ENCODE data around the gene CHST11. TPM values are rescaled to one million over a fixed set of nuclear protein-coding genes. Genes with fewer than 3 reads are reported as not detected.
A peak's percentile ranks its signal among the peaks of the same experiment; 100 is the strongest.

CHST11 gene
- total and polyA plus RNA-seq, 10 of the 15 experiments (the other 5 are each of a cell fraction or from before 2014, with no cell fraction given) = 1.9 to 38.1 (median 17.2) TPM

DNA sequence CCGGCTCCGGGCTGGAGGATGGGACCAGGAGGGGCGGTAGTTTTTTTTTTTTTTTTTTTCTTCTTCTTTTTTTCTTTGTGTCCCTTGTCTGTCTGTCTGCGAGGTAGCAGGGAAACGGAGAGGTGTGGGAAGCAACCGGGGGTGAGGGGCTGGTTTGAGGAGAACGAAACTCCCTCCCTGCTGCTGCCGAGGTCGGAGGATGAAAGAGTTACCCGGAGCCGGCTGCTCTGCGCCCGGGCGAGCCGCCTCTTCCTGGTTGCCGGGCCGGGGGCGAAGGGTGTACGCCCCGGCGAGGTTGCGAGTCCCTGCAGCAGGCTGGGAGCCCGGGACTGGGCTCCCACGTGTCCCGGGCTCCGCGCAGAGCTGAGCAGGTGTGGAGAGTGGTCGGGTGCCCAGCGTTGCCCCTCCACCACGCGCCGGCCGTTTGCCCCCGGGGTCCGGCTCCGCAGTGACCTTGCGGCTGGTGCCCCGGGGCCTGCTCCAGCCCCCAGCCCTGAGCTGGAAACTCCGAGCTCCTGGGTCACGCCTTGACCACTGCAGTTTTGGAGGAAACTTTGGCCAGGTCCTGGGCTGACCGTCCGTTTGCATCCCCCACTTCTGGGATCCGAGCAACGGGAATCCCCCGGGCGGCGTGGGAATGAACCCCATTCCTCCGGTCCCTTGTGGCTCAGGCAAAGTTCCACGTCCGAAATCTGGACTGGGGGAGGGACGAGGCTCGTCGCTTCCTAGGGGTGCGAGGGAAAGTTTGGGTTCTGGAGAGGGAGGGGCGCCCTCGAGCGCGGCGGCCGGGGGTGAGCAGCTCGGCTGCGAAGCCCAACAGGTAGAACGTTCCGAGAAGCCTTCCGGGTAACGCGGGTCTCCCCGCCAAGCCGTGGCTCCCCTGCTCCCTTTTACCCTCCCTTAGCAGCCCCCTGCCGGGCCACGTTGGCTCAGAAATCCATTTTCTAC is 1.3 kb downstream of the CHST11 start (continued):
- no peak for TF ChIP-seq FOXK2 (IDR thresholded peaks at IDR 0.05)
- TF ChIP-seq CBX3 (IDR thresholded peaks at IDR 0.05; ENCODE audit: borderline replicate concordance, low read depth) = no peak
- no peak for TF ChIP-seq SP1 (IDR thresholded peaks at IDR 0.05; ENCODE audit: low read depth, low read length)
- TF ChIP-seq ZNF622 (IDR thresholded peaks at IDR 0.05) = no peak
- no peak for TF ChIP-seq BACH1 (IDR thresholded peaks at IDR 0.05; ENCODE audit: borderline replicate concordance)
- peak; percentile 6; the same call in 1 of the 2 replicates for TF ChIP-seq RAD21 (IDR thresholded peaks at IDR 0.05; ENCODE audit: insufficient read depth, low read depth, low read length)
- no peak for TF ChIP-seq NFYA (IDR thresholded peaks at IDR 0.05; ENCODE audit: borderline replicate concordance, low read depth, low read length)
- TF ChIP-seq, protein P1, sequence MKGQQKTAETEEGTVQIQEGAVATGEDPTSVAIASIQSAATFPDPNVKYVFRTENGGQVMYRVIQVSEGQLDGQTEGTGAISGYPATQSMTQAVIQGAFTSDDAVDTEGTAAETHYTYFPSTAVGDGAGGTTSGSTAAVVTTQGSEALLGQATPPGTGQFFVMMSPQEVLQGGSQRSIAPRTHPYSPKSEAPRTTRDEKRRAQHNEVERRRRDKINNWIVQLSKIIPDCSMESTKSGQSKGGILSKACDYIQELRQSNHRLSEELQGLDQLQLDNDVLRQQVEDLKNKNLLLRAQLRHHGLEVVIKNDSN (IDR thresholded peaks at IDR 0.05; ENCODE audit: borderline replicate concordance, extremely low read length, insufficient read depth, low read depth, low read length) = no peak
- 0 out of 2 replicates have a peak, but pooled peaks have one; percentile 2 for TF ChIP-seq BMI1 (IDR thresholded peaks at IDR 0.05; ENCODE audit: borderline replicate concordance)
- TF ChIP-seq KDM1A (IDR thresholded peaks at IDR 0.05; ENCODE audit: borderline replicate concordance) = no peak
- TF ChIP-seq, protein P2, sequence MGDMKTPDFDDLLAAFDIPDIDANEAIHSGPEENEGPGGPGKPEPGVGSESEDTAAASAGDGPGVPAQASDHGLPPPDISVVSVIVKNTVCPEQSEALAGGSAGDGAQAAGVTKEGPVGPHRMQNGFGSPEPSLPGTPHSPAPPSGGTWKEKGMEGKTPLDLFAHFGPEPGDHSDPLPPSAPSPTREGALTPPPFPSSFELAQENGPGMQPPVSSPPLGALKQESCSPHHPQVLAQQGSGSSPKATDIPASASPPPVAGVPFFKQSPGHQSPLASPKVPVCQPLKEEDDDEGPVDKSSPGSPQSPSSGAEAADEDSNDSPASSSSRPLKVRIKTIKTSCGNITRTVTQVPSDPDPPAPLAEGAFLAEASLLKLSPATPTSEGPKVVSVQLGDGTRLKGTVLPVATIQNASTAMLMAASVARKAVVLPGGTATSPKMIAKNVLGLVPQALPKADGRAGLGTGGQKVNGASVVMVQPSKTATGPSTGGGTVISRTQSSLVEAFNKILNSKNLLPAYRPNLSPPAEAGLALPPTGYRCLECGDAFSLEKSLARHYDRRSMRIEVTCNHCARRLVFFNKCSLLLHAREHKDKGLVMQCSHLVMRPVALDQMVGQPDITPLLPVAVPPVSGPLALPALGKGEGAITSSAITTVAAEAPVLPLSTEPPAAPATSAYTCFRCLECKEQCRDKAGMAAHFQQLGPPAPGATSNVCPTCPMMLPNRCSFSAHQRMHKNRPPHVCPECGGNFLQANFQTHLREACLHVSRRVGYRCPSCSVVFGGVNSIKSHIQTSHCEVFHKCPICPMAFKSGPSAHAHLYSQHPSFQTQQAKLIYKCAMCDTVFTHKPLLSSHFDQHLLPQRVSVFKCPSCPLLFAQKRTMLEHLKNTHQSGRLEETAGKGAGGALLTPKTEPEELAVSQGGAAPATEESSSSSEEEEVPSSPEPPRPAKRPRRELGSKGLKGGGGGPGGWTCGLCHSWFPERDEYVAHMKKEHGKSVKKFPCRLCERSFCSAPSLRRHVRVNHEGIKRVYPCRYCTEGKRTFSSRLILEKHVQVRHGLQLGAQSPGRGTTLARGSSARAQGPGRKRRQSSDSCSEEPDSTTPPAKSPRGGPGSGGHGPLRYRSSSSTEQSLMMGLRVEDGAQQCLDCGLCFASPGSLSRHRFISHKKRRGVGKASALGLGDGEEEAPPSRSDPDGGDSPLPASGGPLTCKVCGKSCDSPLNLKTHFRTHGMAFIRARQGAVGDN (IDR thresholded peaks at IDR 0.05) = no peak; the same call in 1 of the 2 replicates
- TF ChIP-seq MXI1 (IDR thresholded peaks at IDR 0.05; ENCODE audit: low read depth, low read length) = 0 out of 2 replicates have a peak, but pooled peaks have one; percentile 33
- TF ChIP-seq, protein P3, sequence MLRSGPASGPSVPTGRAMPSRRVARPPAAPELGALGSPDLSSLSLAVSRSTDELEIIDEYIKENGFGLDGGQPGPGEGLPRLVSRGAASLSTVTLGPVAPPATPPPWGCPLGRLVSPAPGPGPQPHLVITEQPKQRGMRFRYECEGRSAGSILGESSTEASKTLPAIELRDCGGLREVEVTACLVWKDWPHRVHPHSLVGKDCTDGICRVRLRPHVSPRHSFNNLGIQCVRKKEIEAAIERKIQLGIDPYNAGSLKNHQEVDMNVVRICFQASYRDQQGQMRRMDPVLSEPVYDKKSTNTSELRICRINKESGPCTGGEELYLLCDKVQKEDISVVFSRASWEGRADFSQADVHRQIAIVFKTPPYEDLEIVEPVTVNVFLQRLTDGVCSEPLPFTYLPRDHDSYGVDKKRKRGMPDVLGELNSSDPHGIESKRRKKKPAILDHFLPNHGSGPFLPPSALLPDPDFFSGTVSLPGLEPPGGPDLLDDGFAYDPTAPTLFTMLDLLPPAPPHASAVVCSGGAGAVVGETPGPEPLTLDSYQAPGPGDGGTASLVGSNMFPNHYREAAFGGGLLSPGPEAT (IDR thresholded peaks at IDR 0.05; ENCODE audit: low read depth) = no peak
- no peak for TF ChIP-seq PAX5 (IDR thresholded peaks at IDR 0.05; ENCODE audit: borderline replicate concordance, low read depth, low read length)
- TF ChIP-seq TAF1 (IDR thresholded peaks at IDR 0.05; ENCODE audit: borderline replicate concordance, low read depth, low read length) = 0 out of 2 replicates have a peak, but pooled peaks have one; percentile 14
- no peak for TF ChIP-seq ZNF207 (IDR thresholded peaks at IDR 0.05; ENCODE audit: borderline replicate concordance)
- TF ChIP-seq, protein P4, sequence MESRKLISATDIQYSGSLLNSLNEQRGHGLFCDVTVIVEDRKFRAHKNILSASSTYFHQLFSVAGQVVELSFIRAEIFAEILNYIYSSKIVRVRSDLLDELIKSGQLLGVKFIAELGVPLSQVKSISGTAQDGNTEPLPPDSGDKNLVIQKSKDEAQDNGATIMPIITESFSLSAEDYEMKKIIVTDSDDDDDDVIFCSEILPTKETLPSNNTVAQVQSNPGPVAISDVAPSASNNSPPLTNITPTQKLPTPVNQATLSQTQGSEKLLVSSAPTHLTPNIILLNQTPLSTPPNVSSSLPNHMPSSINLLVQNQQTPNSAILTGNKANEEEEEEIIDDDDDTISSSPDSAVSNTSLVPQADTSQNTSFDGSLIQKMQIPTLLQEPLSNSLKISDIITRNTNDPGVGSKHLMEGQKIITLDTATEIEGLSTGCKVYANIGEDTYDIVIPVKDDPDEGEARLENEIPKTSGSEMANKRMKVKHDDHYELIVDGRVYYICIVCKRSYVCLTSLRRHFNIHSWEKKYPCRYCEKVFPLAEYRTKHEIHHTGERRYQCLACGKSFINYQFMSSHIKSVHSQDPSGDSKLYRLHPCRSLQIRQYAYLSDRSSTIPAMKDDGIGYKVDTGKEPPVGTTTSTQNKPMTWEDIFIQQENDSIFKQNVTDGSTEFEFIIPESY (IDR thresholded peaks at IDR 0.05) = no peak
- no peak for TF ChIP-seq HDAC2 (IDR thresholded peaks at IDR 0.05)
- no peak for TF ChIP-seq SREBF1 (IDR thresholded peaks at IDR 0.05; ENCODE audit: low read length)
- TF ChIP-seq MTA2 (IDR thresholded peaks at IDR 0.05; ENCODE audit: low read depth) = peak; percentile 32
- TF ChIP-seq SIN3A (IDR thresholded peaks at IDR 0.05; ENCODE audit: low read depth, low read length) = no peak; the same call in 1 of the 2 replicates
- TF ChIP-seq ZBED1 (IDR thresholded peaks at IDR 0.05; ENCODE audit: borderline replicate concordance) = no peak
